HepG2 (cell line): ENCODE measurements around the gene CTSZ. TPM values are rescaled to one million over a fixed set of nuclear protein-coding genes. Genes with fewer than 3 reads are reported as not detected.

Experiments used
- EZH2 ChIP-seq: conservative IDR thresholded peaks from 2 replicates; pipeline ENCODE4 v1.6.1; 2012; ENCODE audit warnings: mild to moderate bottlenecking, low read depth, low read length, moderate library complexity
- FOXM1 ChIP-seq: sonication (generic); formaldehyde crosslinking; IDR thresholded peaks from 2 replicates; pipeline ENCODE4 v1.5.0; 2020; ENCODE audit warnings: missing genetic modification reagents
- GATAD2A ChIP-seq: IDR thresholded peaks from 2 replicates; pipeline ENCODE4 v1.6.1; 2016
- IKZF5 ChIP-seq: IDR thresholded peaks from 2 replicates; pipeline ENCODE4 v1.6.1; 2018; ENCODE audit warnings: missing genetic modification reagents, mild to moderate bottlenecking, missing compliant biosample characterization
- KDM2A ChIP-seq: sonication (generic); formaldehyde crosslinking; IDR thresholded peaks from 2 replicates; pipeline ENCODE4 v1.4.0; 2020; ENCODE audit warnings: low read depth, missing genetic modification reagents, borderline replicate concordance
- KMT2B ChIP-seq: IDR thresholded peaks from 2 replicates; pipeline ENCODE4 v1.6.1; 2016; ENCODE audit warnings: missing genetic modification reagents, missing compliant biosample characterization
- LCORL ChIP-seq, 2 experiments: fragments of 450-650 bp in 1 of 2; sonication (generic) in 1 of 2; formaldehyde crosslinking in 1 of 2; IDR thresholded peaks; 2 replicates each; pipeline versions ENCODE4 v1.5.0 to v1.6.1; 2017 to 2020; ENCODE audit warnings: antibody characterized with exemption in 1 of 2, missing genetic modification reagents in 1 of 2
- NFIB ChIP-seq: sonication (generic); formaldehyde crosslinking; IDR thresholded peaks from 2 replicates; pipeline ENCODE4 v1.9.0; 2021; ENCODE audit warnings: missing genetic modification reagents, mild to moderate bottlenecking, borderline replicate concordance
- RELA ChIP-seq: sonication (generic); formaldehyde crosslinking; IDR thresholded peaks from 2 replicates; pipeline ENCODE4 v1.4.0; 2020; ENCODE audit warnings: missing genetic modification reagents
- REST ChIP-seq, 2 experiments: IDR thresholded peaks; 2 replicates each; pipeline ENCODE4 v1.6.1; 2011 to 2012; ENCODE audit warnings: low read length in 2 of 2, borderline replicate concordance in 1 of 2, low read depth in 1 of 2, mild to moderate bottlenecking in 1 of 2, moderate library complexity in 1 of 2
- TBL1XR1 ChIP-seq: fragments of 150-350 bp; IDR thresholded peaks from 2 replicates; pipeline ENCODE4 v1.6.1; 2014; ENCODE audit warnings: borderline replicate concordance, low read length; ENCODE audit not compliant: partially characterized antibody
- ZBED4 ChIP-seq: sonication (generic); formaldehyde crosslinking; IDR thresholded peaks from 2 replicates; pipeline ENCODE4 v1.4.0; 2020; ENCODE audit warnings: missing genetic modification reagents, borderline replicate concordance
- ZBTB43 ChIP-seq: sonication (generic); formaldehyde crosslinking; conservative IDR thresholded peaks from 2 replicates; pipeline ENCODE4 v1.4.0; 2020; ENCODE audit warnings: missing genetic modification reagents
- ZFP37 ChIP-seq: sonication (generic); formaldehyde crosslinking; IDR thresholded peaks from 2 replicates; pipeline ENCODE4 v1.4.0; 2020; ENCODE audit warnings: missing genetic modification reagents, borderline replicate concordance
- ZMAT5 ChIP-seq: sonication (generic); formaldehyde crosslinking; IDR thresholded peaks from 2 replicates; pipeline ENCODE4 v1.5.0; 2020; ENCODE audit warnings: mild to moderate bottlenecking, low read depth, missing genetic modification reagents, borderline replicate concordance
- ZNF282 ChIP-seq: fragments of 450-650 bp; IDR thresholded peaks from 2 replicates; pipeline ENCODE4 v1.6.1; 2018; ENCODE audit not compliant: partially characterized antibody
- ZNF597 ChIP-seq: sonication (generic); formaldehyde crosslinking; IDR thresholded peaks from 2 replicates; pipeline ENCODE4 v1.5.0; 2020; ENCODE audit warnings: missing genetic modification reagents
- polyA plus RNA-seq, 8 experiments: library from polyadenylated mRNA; depleted of rRNA in 3 of 8; stranded (reverse) in 7 of 8; unstranded in 1 of 8; fragments of >200 nt; fragmentation: Illumina TruSeq in 4 of 8; extraction: Trizol in 4 of 8; gene quantifications; 2 replicates each; pipeline versions ENCODE4 v1.2.1 to v1.2.3, GENCODE V29; 2011 to 2016; ENCODE audit warnings: low read depth in 4 of 8, missing spikeins in 1 of 8, mixed read lengths in 1 of 8; ENCODE audit not compliant: insufficient read depth in 1 of 8
- total RNA-seq, 5 experiments: library from RNA; depleted of rRNA; stranded (reverse); fragments of >200 nt; fragmentation: Illumina TruSeq; extraction: Trizol; gene quantifications; 2 replicates each; pipeline ENCODE4 v1.2.3, GENCODE V29; 2016; ENCODE audit warnings: low read depth in 1 of 5

CTSZ gene
- total and polyA plus RNA-seq, 2 of the 13 experiments (the other 11 are each of a cell fraction or from before 2014, with no cell fraction given), result 0.33 TPM; not detected in 1

GRCh38 chr20:59006167-59006863 lies 739 bp downstream of the CTSZ start (continued):
- TF ChIP-seq ZNF597 (no peak), LCORL (IDR thresholded peaks at IDR 0.05) (no peak), LCORL (CRISPR knock-in tag; IDR thresholded peaks at IDR 0.05) (no peak), ZMAT5 (no peak), IKZF5 (CRISPR knock-in tag) (peak; percentile 19; the same call in 1 of the 2 replicates), KDM2A (CRISPR knock-in tag) (no peak), FOXM1 (CRISPR knock-in tag) (no peak), RELA (CRISPR knock-in tag) (no peak), TBL1XR1 (no peak), REST (IDR thresholded peaks at IDR 0.05; ENCODE audit: borderline replicate concordance in 1 of 2, low read depth in 1 of 2, low read length in 2 of 2) (no peak), KMT2B (CRISPR knock-in tag) (no peak), ZBED4 (peak; percentile 83; the same call in 1 of the 2 replicates), ZFP37 (no peak), GATAD2A (CRISPR knock-in tag) (0 out of 2 replicates have a peak, but pooled peaks have one; percentile 12), ZBTB43 (no peak), NFIB (CRISPR knock-in tag) (no peak), EZH2 (no peak), ZNF282 (no peak)
